Measurements from ENCODE around the gene AQP2. TPM values are rescaled to one million over a fixed set of nuclear protein-coding genes. Genes with fewer than 3 reads are reported as not detected.
A peak's percentile ranks its signal among the peaks of the same experiment; 100 is the strongest.

Gene AQP2
- total and polyA plus RNA-seq, 7 donors: not detected

- H3K27me3 ChIP-seq: peaks cover 0 to 2% (median 0%) of the 10 kb centered on the region in 3 donors
- peak; percentile 61 for DNase-seq
- H3K4me1 ChIP-seq: peaks cover 0 to 19% (median 9%) of the 10 kb centered on the region in 4 donors
- intact Hi-C loops (cut with DNase I): loop anchor here (2.0 kb wide), 1 partner anchor 36 kb away; no protein-coding TSS in a partner anchor
- peak overlapping the region in 1 of 4 donors; percentile 34 for H3K4me3 ChIP-seq
- no peaks in the 10 kb centered on the region for H3K36me3 ChIP-seq
- TF ChIP-seq EP300 (IDR thresholded peaks at IDR 0.05) (no peak), CTCF (IDR thresholded peaks at IDR 0.05) (no peak), POLR2A (IDR thresholded peaks at IDR 0.05) (no peak), POLR2AphosphoS5 (IDR thresholded peaks at IDR 0.05) (no peak)
- no peaks in the 10 kb centered on the region for H3K9me3 ChIP-seq
- H3K27ac ChIP-seq: no peak overlapping the region
- 85 to 87% methylated on average over 16 of the region's 16 CpGs for WGBS, 2 donors
Observed at GRCh38 chr12:49902399-49903350, 47.9 kb upstream of the AQP2 start.

- H3K27ac ChIP-seq: peak overlapping the region; percentile 45 to 64 (median 48)
- peak overlapping the region; percentile 15 to 53 (median 38) for H3K4me3 ChIP-seq
- 60 to 73% methylated on average over 12 of the region's 12 CpGs for WGBS, 2 donors
- H3K36me3 ChIP-seq: no peaks in the 10 kb centered on the region
- H3K27me3 ChIP-seq: peaks cover 0 to 2% (median 0%) of the 10 kb centered on the region in 3 donors
- H3K9me3 ChIP-seq: no peaks in the 10 kb centered on the region
- peaks cover 0 to 19% (median 9%) of the 10 kb centered on the region in 4 donors for H3K4me1 ChIP-seq
- no peak for TF ChIP-seq POLR2AphosphoS5 (IDR thresholded peaks at IDR 0.05)
- peak; percentile 66 for DNase-seq
- intact Hi-C loops (cut with DNase I): loop anchor here (2.0 kb wide), 1 partner anchor 37 kb away; no protein-coding TSS in a partner anchor
Observed at GRCh38 chr12:49903351-49903699, 47.2 kb upstream of the AQP2 start.

- H3K4me3 ChIP-seq: peak within 1 kb of the TSS; percentile 15 to 53 (median 38)
- intact Hi-C loops (cut with DNase I): loop anchor here (2.0 kb wide), 1 partner anchor 37 kb away; no protein-coding TSS in a partner anchor
- WGBS, 2 donors: 6 to 10% methylated on average over 53 to 56 of the region's 56 CpGs
- H3K27me3 ChIP-seq: peaks cover 0 to 2% (median 0%) of the 10 kb centered on the region in 3 donors
- H3K9me3 ChIP-seq: no peaks in the 10 kb centered on the region
- DNase-seq: peak; percentile 82
- peak within 1 kb of the TSS; percentile 45 to 64 (median 48) for H3K27ac ChIP-seq
- TF ChIP-seq POLR2A (IDR thresholded peaks at IDR 0.05): no peak
- TF ChIP-seq POLR2AphosphoS5 (IDR thresholded peaks at IDR 0.05): peak in 2 of 4 donors; percentile 7 to 9
- no peak for TF ChIP-seq EP300 (IDR thresholded peaks at IDR 0.05)
- H3K4me1 ChIP-seq: peaks cover 0 to 19% (median 9%) of the 10 kb centered on the region in 4 donors
- H3K36me3 ChIP-seq: no peaks in the 10 kb centered on the region
Observed at GRCh38 chr12:49903700-49904423, 46.7 kb upstream of the AQP2 start, which contains the start of gene FAIM2. FAIM2 (minus strand) TSS chr12:49903900; CDS start chr12:49903792, 108 bp downstream.

GRCh38 chr12:49904601-49905000 is 45.9 kb upstream of the AQP2 start:
- peak; percentile 46 for DNase-seq
- WGBS, 2 donors: 88 to 89% methylated on average over 11 of the region's 11 CpGs

More at GRCh38 chr12:49904601-49905000, 45.9 kb upstream of the AQP2 start:
- H3K4me3 ChIP-seq: no peak overlapping the region
- peak overlapping the region; percentile 45 to 64 (median 48) for H3K27ac ChIP-seq
- H3K9me3 ChIP-seq: no peaks in the 10 kb centered on the region
- H3K27me3 ChIP-seq: peaks cover 0 to 2% (median 0%) of the 10 kb centered on the region in 3 donors
- peaks cover 0 to 19% (median 9%) of the 10 kb centered on the region in 4 donors for H3K4me1 ChIP-seq
- intact Hi-C loops (cut with DNase I): no loop called here
- no peaks in the 10 kb centered on the region for H3K36me3 ChIP-seq
- TF ChIP-seq POLR2A (IDR thresholded peaks at IDR 0.05): no peak
- no peak for TF ChIP-seq POLR2AphosphoS5 (IDR thresholded peaks at IDR 0.05)
- no peak for TF ChIP-seq EP300 (IDR thresholded peaks at IDR 0.05)
- no peak for TF ChIP-seq CTCF (IDR thresholded peaks at IDR 0.05)
